Measurements from ENCODE around the gene RPS24.
"Not testable (repeated sequence)": the region's sequence is repeated elsewhere in the genome, so short reads cannot be mapped to it uniquely, and the experiment has no call there.

RPS24 gene

GRCh38 chr10:78071857-78072179 lies 38.2 kb downstream of the RPS24 start:
- H3K9ac ChIP-seq (ENCODE audit: low read depth, low read length): no peak overlapping the region
- no peaks in the 10 kb centered on the region for H3K36me3 ChIP-seq (ENCODE audit: insufficient read depth, low read length)
- H3K4me3 ChIP-seq (ENCODE audit: low read length): no peak overlapping the region
- H3K4me2 ChIP-seq (ENCODE audit: low read length): no peak overlapping the region
- H3K27me3 ChIP-seq (ENCODE audit: control insufficient read depth, insufficient read depth, low read length): peaks cover 4% of the 10 kb centered on the region
- no peaks in the 10 kb centered on the region for H3K9me3 ChIP-seq (replicated peaks; ENCODE audit: low read length)
- H3K4me1 ChIP-seq (ENCODE audit: control insufficient read depth, insufficient read depth, low read length): peaks cover 4% of the 10 kb centered on the region

GRCh38 chr10:78072504-78072903 lies 38.8 kb downstream of the RPS24 start:
- H3K27me3 ChIP-seq (ENCODE audit: control insufficient read depth, insufficient read depth, low read length): no peaks in the 10 kb centered on the region
- no peak overlapping the region for H3K4me3 ChIP-seq (ENCODE audit: low read length)
- H3K36me3 ChIP-seq (ENCODE audit: insufficient read depth, low read length): no peaks in the 10 kb centered on the region
- H3K9ac ChIP-seq (ENCODE audit: low read depth, low read length): no peak overlapping the region
- no peaks in the 10 kb centered on the region for H3K4me1 ChIP-seq (ENCODE audit: control insufficient read depth, insufficient read depth, low read length)
- H3K4me2 ChIP-seq (ENCODE audit: low read length): no peak overlapping the region
- no peaks in the 10 kb centered on the region for H3K9me3 ChIP-seq (replicated peaks; ENCODE audit: low read length)

GRCh38 chr10:78075806-78076205 lies 42.1 kb downstream of the RPS24 start:
- H3K27me3 ChIP-seq (ENCODE audit: control insufficient read depth, insufficient read depth, low read length); H3K4me1 ChIP-seq (ENCODE audit: control insufficient read depth, insufficient read depth, low read length); H3K4me2 ChIP-seq (ENCODE audit: low read length); H3K4me3 ChIP-seq (ENCODE audit: low read length); H3K9ac ChIP-seq (ENCODE audit: low read depth, low read length); H3K9me3 ChIP-seq (replicated peaks; ENCODE audit: low read length); H3K36me3 ChIP-seq (ENCODE audit: insufficient read depth, low read length): not testable (repeated sequence)

- no peaks in the 10 kb centered on the region for H3K9me3 ChIP-seq (replicated peaks; ENCODE audit: low read length)
- H3K27me3 ChIP-seq (ENCODE audit: control insufficient read depth, insufficient read depth, low read length): peaks cover 7% of the 10 kb centered on the region
- H3K4me3 ChIP-seq (ENCODE audit: low read length): no peak overlapping the region
- H3K4me1 ChIP-seq (ENCODE audit: control insufficient read depth, insufficient read depth, low read length): no peaks in the 10 kb centered on the region
- no peaks in the 10 kb centered on the region for H3K36me3 ChIP-seq (ENCODE audit: insufficient read depth, low read length)
- no peak overlapping the region for H3K4me2 ChIP-seq (ENCODE audit: low read length)
- no peak overlapping the region for H3K9ac ChIP-seq (ENCODE audit: low read depth, low read length)
These were observed 45.1 kb downstream of the RPS24 start for GRCh38 chr10:78078539-78079330.

GRCh38 chr10:78079411-78079810 lies 45.7 kb downstream of the RPS24 start:
- H3K9ac ChIP-seq (ENCODE audit: low read depth, low read length): no peak overlapping the region
- H3K4me2 ChIP-seq (ENCODE audit: low read length): no peak overlapping the region
- no peaks in the 10 kb centered on the region for H3K9me3 ChIP-seq (replicated peaks; ENCODE audit: low read length)
- peaks cover 10% of the 10 kb centered on the region for H3K27me3 ChIP-seq (ENCODE audit: control insufficient read depth, insufficient read depth, low read length)
- no peaks in the 10 kb centered on the region for H3K36me3 ChIP-seq (ENCODE audit: insufficient read depth, low read length)
- H3K4me1 ChIP-seq (ENCODE audit: control insufficient read depth, insufficient read depth, low read length): no peaks in the 10 kb centered on the region
- no peak overlapping the region for H3K4me3 ChIP-seq (ENCODE audit: low read length)

- no peaks in the 10 kb centered on the region for H3K4me1 ChIP-seq (ENCODE audit: control insufficient read depth, insufficient read depth, low read length)
- no peak overlapping the region for H3K4me3 ChIP-seq (ENCODE audit: low read length)
- H3K27me3 ChIP-seq (ENCODE audit: control insufficient read depth, insufficient read depth, low read length): peaks cover 16% of the 10 kb centered on the region
- H3K4me2 ChIP-seq (ENCODE audit: low read length): no peak overlapping the region
- no peaks in the 10 kb centered on the region for H3K9me3 ChIP-seq (replicated peaks; ENCODE audit: low read length)
- H3K36me3 ChIP-seq (ENCODE audit: insufficient read depth, low read length): no peaks in the 10 kb centered on the region
- no peak overlapping the region for H3K9ac ChIP-seq (ENCODE audit: low read depth, low read length)
These were observed 47.6 kb downstream of the RPS24 start for GRCh38 chr10:78081292-78081691.

- Histone ChIP-seq H3K27me3 (ENCODE audit: control insufficient read depth, insufficient read depth, low read length) (peaks cover 16% of the 10 kb centered on the region), H3K9ac (ENCODE audit: low read depth, low read length) (no peak overlapping the region), H3K4me3 (ENCODE audit: low read length) (no peak overlapping the region), H3K4me2 (ENCODE audit: low read length) (no peak overlapping the region), H3K36me3 (ENCODE audit: insufficient read depth, low read length) (no peaks in the 10 kb centered on the region), H3K4me1 (ENCODE audit: control insufficient read depth, insufficient read depth, low read length) (no peaks in the 10 kb centered on the region), H3K9me3 (replicated peaks; ENCODE audit: low read length) (no peaks in the 10 kb centered on the region)
These were observed 49.0 kb downstream of the RPS24 start for GRCh38 chr10:78082636-78083035.
